Trophoblast cell (in vitro differentiated cells and primary cell): ENCODE measurements around the gene CD177.
"Not testable (repeated sequence)": the region's sequence is repeated elsewhere in the genome, so short reads cannot be mapped to it uniquely, and the experiment has no call there.

Experiments
- DNase-seq, 2 donors: peaks; one replicate each; pipeline ENCODE4 v3.0.0-alpha.2; 2016
- H2AFZ ChIP-seq: 2 replicates; pipeline ENCODE4 v1.6.1; 2013; ENCODE audit warnings: low read length, moderate library complexity, mild to moderate bottlenecking; ENCODE audit not compliant: insufficient read depth, poor library complexity
- H2AK5ac ChIP-seq: 2 replicates; pipeline ENCODE4 v1.6.1; 2013; ENCODE audit warnings: mild to moderate bottlenecking, low read length
- H2BK120ac ChIP-seq: 2 replicates; pipeline ENCODE4 v1.6.1; 2013; ENCODE audit warnings: low read length, mild to moderate bottlenecking, moderate library complexity; ENCODE audit not compliant: insufficient read depth, poor library complexity
- H2BK12ac ChIP-seq: 2 replicates; pipeline ENCODE4 v1.6.1; 2013; ENCODE audit warnings: mild to moderate bottlenecking, low read length, moderate library complexity
- H2BK5ac ChIP-seq: 2 replicates; pipeline ENCODE4 v1.6.1; 2013; ENCODE audit warnings: low read length, low read depth, moderate library complexity, mild to moderate bottlenecking; ENCODE audit not compliant: poor library complexity
- H3K14ac ChIP-seq: 2 replicates; pipeline ENCODE4 v1.6.1; 2013; ENCODE audit warnings: mild to moderate bottlenecking, low read length
- H3K18ac ChIP-seq: 2 replicates; pipeline ENCODE4 v1.6.1; 2013; ENCODE audit warnings: mild to moderate bottlenecking, low read length
- H3K23ac ChIP-seq: 2 replicates; pipeline ENCODE4 v1.6.1; 2013; ENCODE audit warnings: low read length
- H3K27ac ChIP-seq: 2 replicates; pipeline ENCODE4 v1.5.1; 2013; ENCODE audit warnings: low read depth, mild to moderate bottlenecking, inconsistent platforms, low read length, moderate library complexity
- H3K27me3 ChIP-seq: 2 replicates; pipeline ENCODE4 v1.6.1; 2013; ENCODE audit warnings: inconsistent platforms, mild to moderate bottlenecking, low read length, moderate library complexity; ENCODE audit not compliant: insufficient read depth
- H3K36me3 ChIP-seq, 2 experiments: 1 replicate in 1 of 2; 2 replicates in 1 of 2; pipeline ENCODE4 v1.6.1; 2013; ENCODE audit warnings: low read length in 2 of 2, mild to moderate bottlenecking in 2 of 2, moderate library complexity in 1 of 2; ENCODE audit not compliant: insufficient read depth in 2 of 2, control insufficient read depth in 1 of 2
- H3K4ac ChIP-seq: 2 replicates; pipeline ENCODE4 v1.6.1; 2013; ENCODE audit warnings: low read depth, mild to moderate bottlenecking, low read length, moderate library complexity
- H3K4me1 ChIP-seq, 2 experiments: 1 replicate in 1 of 2; 2 replicates in 1 of 2; pipeline ENCODE4 v1.6.1; 2013; ENCODE audit warnings: low read length in 2 of 2, mild to moderate bottlenecking in 2 of 2, moderate library complexity in 1 of 2; ENCODE audit not compliant: insufficient read depth in 2 of 2, control insufficient read depth in 1 of 2
- H3K4me2 ChIP-seq: 2 replicates; pipeline ENCODE4 v1.6.1; 2013; ENCODE audit warnings: inconsistent platforms, mild to moderate bottlenecking, low read length, moderate library complexity
- H3K4me3 ChIP-seq: 2 replicates; pipeline ENCODE4 v1.5.1; 2013; ENCODE audit warnings: mild to moderate bottlenecking, low read depth, low read length, inconsistent platforms
- H3K79me1 ChIP-seq: one replicate; pipeline ENCODE4 v1.6.1; 2013; ENCODE audit warnings: low read length
- H3K79me2 ChIP-seq: 2 replicates; pipeline ENCODE4 v1.6.1; 2013; ENCODE audit warnings: low read length, mild to moderate bottlenecking; ENCODE audit not compliant: control insufficient read depth, insufficient read depth, poor library complexity
- H3K9ac ChIP-seq: 2 replicates; pipeline ENCODE4 v1.6.1; 2013; ENCODE audit warnings: mild to moderate bottlenecking, low read length
- H3K9me3 ChIP-seq: 2 replicates; pipeline ENCODE4 v1.6.1; 2013; ENCODE audit warnings: low read depth, mild to moderate bottlenecking, control low read depth, inconsistent platforms, low read length; ENCODE audit not compliant: insufficient read depth
- H4K12ac ChIP-seq: 2 replicates; pipeline ENCODE4 v1.6.1; 2013; ENCODE audit warnings: low read depth, mild to moderate bottlenecking, low read length, moderate library complexity
- H4K8ac ChIP-seq: 2 replicates; pipeline ENCODE4 v1.6.1; 2013; ENCODE audit warnings: low read depth, mild to moderate bottlenecking, low read length, moderate library complexity
- H4K91ac ChIP-seq: one replicate; pipeline ENCODE4 v1.6.1; 2013; ENCODE audit warnings: low read depth, mild to moderate bottlenecking, low read length, moderate library complexity
- WGBS: extraction: QIAGEN DNeasy Blood & Tissue Kit; methylation state at CpG from one replicate; pipeline ENCODE4 v1.1.7; 2013; ENCODE audit warnings: missing lambda C conversion rate; ENCODE audit not compliant: insufficient read length, insufficient coverage; ENCODE audit errors: extremely low coverage; 5-methylcytosine and 5-hydroxymethylcytosine counted together

The CD177 gene

DNA sequence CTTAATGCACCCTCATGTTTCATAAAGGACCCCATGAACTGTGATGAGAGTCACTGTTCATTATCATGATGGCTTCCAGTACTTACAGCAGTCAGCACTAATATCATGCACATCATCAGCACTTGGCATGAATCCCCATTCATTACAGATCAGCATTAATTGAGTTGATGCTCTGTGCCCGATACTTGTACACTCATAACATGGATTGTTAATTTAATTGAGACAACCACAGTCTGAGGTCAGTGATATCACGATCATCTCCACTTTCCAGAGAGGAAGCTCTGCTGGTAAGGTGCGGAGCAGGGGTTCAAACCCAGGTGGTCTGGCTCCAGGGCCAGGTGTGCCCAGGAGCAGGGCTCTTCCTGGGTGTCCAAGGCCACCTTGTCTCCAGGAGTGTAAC, 40.0 kb downstream of the CD177 start:
- H4K8ac ChIP-seq, H3K14ac ChIP-seq, DNase-seq, H3K4me1 ChIP-seq, H2BK5ac ChIP-seq, H3K27ac ChIP-seq, H3K4me2 ChIP-seq, H2AFZ ChIP-seq, H2BK120ac ChIP-seq, H3K36me3 ChIP-seq, H3K27me3 ChIP-seq, H3K4me3 ChIP-seq, H3K18ac ChIP-seq, H3K9me3 ChIP-seq, H2BK12ac ChIP-seq, H3K23ac ChIP-seq, H2AK5ac ChIP-seq, H3K79me1 ChIP-seq, H4K12ac ChIP-seq, H3K9ac ChIP-seq, H3K4ac ChIP-seq, H4K91ac ChIP-seq, H3K79me2 ChIP-seq: not testable (repeated sequence)
- no CpG with 5 or more reads among the region's 3 CpGs for WGBS

- no peaks in the 10 kb centered on the region for H3K27me3 ChIP-seq
- H2BK5ac ChIP-seq: no peak overlapping the region
- H3K4ac ChIP-seq: no peak overlapping the region
- no peaks in the 10 kb centered on the region for H3K79me1 ChIP-seq
- H3K27ac ChIP-seq: no peak overlapping the region
- H3K14ac ChIP-seq: no peak overlapping the region
- no peak overlapping the region for H2AFZ ChIP-seq
- H3K4me3 ChIP-seq: no peak overlapping the region
- H3K79me2 ChIP-seq: no peaks in the 10 kb centered on the region
- peaks cover 2% of the 10 kb centered on the region for H3K9me3 ChIP-seq
- no peak overlapping the region for H3K18ac ChIP-seq
- no peak overlapping the region for H3K4me2 ChIP-seq
- no peak overlapping the region for H2BK12ac ChIP-seq
- no peaks in the 10 kb centered on the region for H3K36me3 ChIP-seq
- H2AK5ac ChIP-seq: no peak overlapping the region
- no peak overlapping the region for H4K12ac ChIP-seq
- no peak overlapping the region for H3K23ac ChIP-seq
- no peak overlapping the region for H4K8ac ChIP-seq
- no peaks in the 10 kb centered on the region for H3K4me1 ChIP-seq
- no peak overlapping the region for H3K9ac ChIP-seq
- H2BK120ac ChIP-seq: no peak overlapping the region
- no peak overlapping the region for H4K91ac ChIP-seq
- no CpG with 5 or more reads among the region's 6 CpGs for WGBS
- no peak for DNase-seq
These were observed 42.1 kb downstream of the CD177 start for GRCh38 chr19:43395561-43395960.

- Histone ChIP-seq H3K27me3 (no peaks in the 10 kb centered on the region), H3K4me2 (no peak overlapping the region), H4K91ac (no peak overlapping the region)
These were observed 52.8 kb downstream of the CD177 start for GRCh38 chr19:43406297-43406696.

DNA sequence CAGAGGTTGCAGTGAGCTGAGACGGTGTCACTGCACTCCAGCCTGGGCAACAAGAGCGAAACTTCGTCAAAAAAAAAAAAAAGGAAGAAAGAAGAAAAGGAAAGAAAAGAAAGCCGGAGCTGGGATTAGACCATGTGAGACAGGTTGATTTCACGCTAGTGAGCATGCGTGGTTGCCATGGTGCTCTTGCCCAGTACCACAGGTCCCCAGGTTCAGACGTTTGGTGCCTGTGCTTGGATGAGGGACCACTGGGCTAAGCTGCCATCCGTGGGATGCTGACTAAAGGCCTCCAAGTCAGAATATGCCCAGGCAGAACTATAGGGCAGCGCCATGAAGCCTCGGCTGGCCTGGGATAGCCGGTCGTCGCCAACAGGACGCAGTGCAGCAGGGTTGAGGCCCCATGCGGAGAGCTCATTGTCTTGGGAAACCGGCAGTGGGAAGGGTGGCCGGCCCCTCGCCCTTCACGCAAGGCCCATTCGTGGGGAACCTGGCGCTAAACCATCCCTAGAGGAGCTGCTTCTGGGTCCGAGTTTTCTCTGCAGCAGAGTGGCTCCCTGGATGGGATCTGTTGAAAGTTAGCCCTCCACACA, 54.0 kb downstream of the CD177 start:
- H4K12ac ChIP-seq: no peak overlapping the region
- peaks cover 6% of the 10 kb centered on the region for H3K9me3 ChIP-seq
- H3K14ac ChIP-seq: no peak overlapping the region
- no peak overlapping the region for H3K23ac ChIP-seq
- no peak overlapping the region for H3K9ac ChIP-seq
- no peak overlapping the region for H2AFZ ChIP-seq
- no peak overlapping the region for H2BK12ac ChIP-seq
- no peaks in the 10 kb centered on the region for H3K79me2 ChIP-seq
- H3K4me2 ChIP-seq: no peak overlapping the region
- no CpG with 5 or more reads among the region's 22 CpGs for WGBS
- H3K4ac ChIP-seq: no peak overlapping the region
- H3K4me1 ChIP-seq: no peaks in the 10 kb centered on the region
- H2BK5ac ChIP-seq: no peak overlapping the region
- no peaks in the 10 kb centered on the region for H3K27me3 ChIP-seq
- no peak overlapping the region for H3K27ac ChIP-seq
- H3K18ac ChIP-seq: no peak overlapping the region
- no peak overlapping the region for H4K8ac ChIP-seq
- no peak overlapping the region for H2AK5ac ChIP-seq
- peak overlapping the region; percentile 28 for H3K4me3 ChIP-seq
- no peaks in the 10 kb centered on the region for H3K36me3 ChIP-seq
- no peaks in the 10 kb centered on the region for H3K79me1 ChIP-seq
- no peak for DNase-seq
- H2BK120ac ChIP-seq: no peak overlapping the region
- H4K91ac ChIP-seq: no peak overlapping the region

More at GRCh38 chr19:43406297-43406696, 52.8 kb downstream of the CD177 start:
- Histone ChIP-seq H3K4me1 (no peaks in the 10 kb centered on the region), H4K12ac (no peak overlapping the region), H3K79me1 (no peaks in the 10 kb centered on the region), H3K27ac (no peak overlapping the region), H3K79me2 (no peaks in the 10 kb centered on the region), H3K9ac (no peak overlapping the region), H4K8ac (no peak overlapping the region), H2AK5ac (no peak overlapping the region), H3K18ac (no peak overlapping the region), H3K14ac (no peak overlapping the region), H3K36me3 (no peaks in the 10 kb centered on the region), H3K4me3 (no peak overlapping the region), H3K23ac (no peak overlapping the region), H3K9me3 (peaks cover 3% of the 10 kb centered on the region), H2BK5ac (no peak overlapping the region), H3K4ac (no peak overlapping the region), H2AFZ (no peak overlapping the region), H2BK120ac (no peak overlapping the region), H2BK12ac (no peak overlapping the region)
- no CpG with 5 or more reads among the region's 24 CpGs for WGBS
- DNase-seq: no peak
